Naive thymus-derived CD4-positive, alpha-beta T cell (primary cell): ENCODE results near the gene TTC7B. TPM values are rescaled to one million over a fixed set of nuclear protein-coding genes. Genes with fewer than 3 reads are reported as not detected.

Experiments
- ATAC-seq: fragments of 150-1000 bp; cut with Tn5 transposase; 2 replicates; pipeline ENCODE4 v1.10.0; 2021; ENCODE audit warnings: mild to moderate bottlenecking, moderate library complexity
- CTCF ChIA-PET: fragments of 350-600 bp; sonication (Branson Sonifier 250); formaldehyde crosslinking; loops from one replicate; lab custom pipeline; 2021; ENCODE audit warnings: antibody characterized with exemption; lab: Charles Lee
- POLR2A ChIA-PET: fragments of 350-600 bp; sonication (Branson Sonifier 250); formaldehyde crosslinking; loops from one replicate; lab custom pipeline; 2021; ENCODE audit warnings: antibody characterized with exemption, inconsistent platforms; lab: Charles Lee
- DNase-seq, 9 donors: peaks; one replicate each; pipeline versions ENCODE4 v3.0.0 to v3.0.0-alpha.2; 2020 to 2022; ENCODE audit warnings: mixed read lengths in 1 of 9
- H3K27ac ChIP-seq: one replicate; pipeline ENCODE4 v1.7.0; 2013; ENCODE audit warnings: mild to moderate bottlenecking, low read depth, low read length, moderate library complexity
- H3K27me3 ChIP-seq, 2 donors: one replicate each; pipeline ENCODE4 v1.7.0; 2013; ENCODE audit warnings: low read length in 2 of 2, mild to moderate bottlenecking in 2 of 2, moderate library complexity in 2 of 2; ENCODE audit not compliant: control insufficient read depth in 2 of 2, insufficient read depth in 2 of 2
- H3K36me3 ChIP-seq, 3 experiments: 1 replicate in 2 of 3; 2 replicates in 1 of 3; pipeline ENCODE4 v1.7.0; 2013; ENCODE audit warnings: low read length in 3 of 3, mild to moderate bottlenecking in 3 of 3, moderate library complexity in 1 of 3; ENCODE audit not compliant: insufficient read depth in 3 of 3, control insufficient read depth in 2 of 3
- H3K4me1 ChIP-seq, 2 donors: one replicate each; pipeline ENCODE4 v1.7.0; 2013; ENCODE audit warnings: low read length in 2 of 2, mild to moderate bottlenecking in 2 of 2, moderate library complexity in 1 of 2; ENCODE audit not compliant: control insufficient read depth in 2 of 2, insufficient read depth in 2 of 2
- H3K4me3 ChIP-seq: 2 replicates; pipeline ENCODE4 v1.7.0; 2013; ENCODE audit warnings: mild to moderate bottlenecking, low read length
- H3K9me3 ChIP-seq, 3 experiments: 1 replicate in 2 of 3; 2 replicates in 1 of 3; pipeline ENCODE4 v1.7.0; 2013; ENCODE audit warnings: low read length in 3 of 3; ENCODE audit not compliant: control insufficient read depth in 2 of 3
- H3K27ac Mint-ChIP-seq, 9 donors: one replicate each; pipeline ENCODE4 v1.8.0; 2020 to 2022; ENCODE audit warnings: mixed read lengths in 9 of 9, mild to moderate bottlenecking in 8 of 9, moderate library complexity in 5 of 9, inconsistent platforms in 2 of 9
- H3K27me3 Mint-ChIP-seq, 5 donors: one replicate each; pipeline ENCODE4 v1.8.0; 2021 to 2022; ENCODE audit warnings: mixed read lengths in 5 of 5, mild to moderate bottlenecking in 1 of 5
- H3K36me3 Mint-ChIP-seq, 5 donors: one replicate each; pipeline ENCODE4 v1.8.0; 2020 to 2022; ENCODE audit warnings: mixed read lengths in 5 of 5, mild to moderate bottlenecking in 3 of 5, inconsistent platforms in 1 of 5
- H3K4me1 Mint-ChIP-seq, 7 donors: one replicate each; pipeline ENCODE4 v1.8.0; 2020 to 2022; ENCODE audit warnings: mixed read lengths in 7 of 7, mild to moderate bottlenecking in 3 of 7, inconsistent platforms in 1 of 7
- H3K4me3 Mint-ChIP-seq, 10 donors: one replicate each; pipeline ENCODE4 v1.8.0; 2020 to 2022; ENCODE audit warnings: mild to moderate bottlenecking in 10 of 10, mixed read lengths in 10 of 10, moderate library complexity in 6 of 10, inconsistent platforms in 2 of 10
- H3K9me3 Mint-ChIP-seq, 11 donors: one replicate each; pipeline ENCODE4 v1.8.0; 2020 to 2022; ENCODE audit warnings: mixed read lengths in 11 of 11, mild to moderate bottlenecking in 4 of 11, inconsistent platforms in 1 of 11, moderate library complexity in 1 of 11
- intact Hi-C, 2 donors: fragments of 100-400 bp; cut with micrococcal nuclease; formaldehyde crosslinking; loops; one replicate each; pipeline ENCODE4 v1.15.1; 2023
- polyA plus RNA-seq, 2 donors: library from polyadenylated mRNA; unstranded; fragments of 300-500 nt; fragmentation: Illumina TruSeq; gene quantifications; one replicate each; pipeline ENCODE4 v1.2.3, GENCODE V29; 2021
- total RNA-seq, 6 experiments: library from RNA in 5 of 6; stranded (reverse) in 5 of 6; gene quantifications; 1 replicate in 5 of 6; 2 replicates in 1 of 6; pipeline ENCODE4 v1.2.3 and lab custom pipeline; 2021 to 2026

TTC7B gene
- total and polyA plus RNA-seq, 7 experiments from 2014 or later: 0.08 to 9.5 (median 3.4) TPM; not detected in 2

DNA sequence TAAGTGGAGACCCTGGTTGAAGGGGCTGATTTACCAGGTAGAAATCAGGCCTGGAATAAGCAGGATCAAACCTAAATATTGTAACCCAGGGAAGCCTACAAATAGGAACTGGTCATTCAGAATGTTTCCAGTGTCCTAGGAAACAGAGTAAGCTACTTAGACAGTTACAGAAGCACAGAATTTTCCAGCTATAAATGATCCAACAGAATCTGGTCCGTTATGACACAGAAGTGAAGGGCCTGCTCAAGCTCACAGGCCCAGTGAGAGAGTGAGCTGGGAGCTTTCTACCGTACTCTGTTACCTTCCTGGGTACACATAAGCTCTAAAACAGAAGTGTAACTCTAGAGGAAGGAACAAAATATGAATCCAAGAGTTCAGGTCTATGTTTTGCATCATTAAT, 119.1 kb downstream of the TTC7B start:
- Histone ChIP-seq H3K4me3 (no peak overlapping the region), H3K27ac (no peak overlapping the region), H3K36me3 (no peaks in the 10 kb centered on the region), H3K9me3 (no peaks in the 10 kb centered on the region), H3K27me3 (no peaks in the 10 kb centered on the region), H3K4me1 (no peaks in the 10 kb centered on the region)
- POLR2A ChIA-PET: interaction anchor here (0.9 to 2.4 kb wide), 7 partner anchors 61 to 333 kb away, joined by 3 to 13 read pairs (median 3); no protein-coding TSS in a partner anchor
- peaks cover 0 to 5% (median 0%) of the 10 kb centered on the region in 7 donors for H3K4me1 Mint-ChIP-seq
- H3K27ac Mint-ChIP-seq: peak overlapping the region in 1 of 9 donors; percentile 51
- intact Hi-C loops: loop anchor here (1.0 to 10.0 kb wide), 11 partner anchors 20 to 760 kb away; no protein-coding TSS in a partner anchor
- no peak overlapping the region for H3K4me3 Mint-ChIP-seq
- CTCF ChIA-PET: interaction anchor here (0.5 to 5.4 kb wide), 22 partner anchors 10 to 754 kb away, joined by 3 to 36 read pairs (median 4); no protein-coding TSS in a partner anchor
- DNase-seq (no peak), ATAC-seq (no peak)
- no peaks in the 10 kb centered on the region for H3K36me3 Mint-ChIP-seq
- no peaks in the 10 kb centered on the region for H3K27me3 Mint-ChIP-seq
- no peaks in the 10 kb centered on the region for H3K9me3 Mint-ChIP-seq

GRCh38 chr14:90696720-90697119, 119.5 kb downstream of the TTC7B start:
- Mint-ChIP-seq H3K27ac (peak overlapping the region in 2 of 9 donors; percentile 13 to 51), H3K4me1 (peaks cover 0 to 5% (median 0%) of the 10 kb centered on the region in 7 donors), H3K36me3 (no peaks in the 10 kb centered on the region), H3K9me3 (no peaks in the 10 kb centered on the region), H3K27me3 (no peaks in the 10 kb centered on the region), H3K4me3 (no peak overlapping the region)
- Histone ChIP-seq H3K4me3 (no peak overlapping the region), H3K4me1 (no peaks in the 10 kb centered on the region), H3K27me3 (no peaks in the 10 kb centered on the region), H3K9me3 (no peaks in the 10 kb centered on the region), H3K36me3 (no peaks in the 10 kb centered on the region), H3K27ac (no peak overlapping the region)
- POLR2A ChIA-PET: interaction anchor here (0.9 to 2.4 kb wide), 7 partner anchors 62 to 333 kb away, joined by 3 to 13 read pairs (median 3); no protein-coding TSS in a partner anchor
- CTCF ChIA-PET: interaction anchor here (0.5 to 5.4 kb wide), 20 partner anchors 10 to 754 kb away, joined by 3 to 36 read pairs (median 4); no protein-coding TSS in a partner anchor
- intact Hi-C loops: loop anchor here (1.0 to 10.0 kb wide), 11 partner anchors 19 to 759 kb away; no protein-coding TSS in a partner anchor
- ATAC-seq (no peak), DNase-seq (no peak)

GRCh38 chr14:90695997-90696660, 120.1 kb downstream of the TTC7B start:
- Histone ChIP-seq H3K27me3 (no peaks in the 10 kb centered on the region), H3K4me1 (no peaks in the 10 kb centered on the region), H3K36me3 (no peaks in the 10 kb centered on the region), H3K4me3 (no peak overlapping the region), H3K27ac (no peak overlapping the region), H3K9me3 (no peaks in the 10 kb centered on the region)
- H3K4me3 Mint-ChIP-seq: no peak overlapping the region
- intact Hi-C loops: loop anchor here (2.0 to 10.0 kb wide), 4 partner anchors 314 to 759 kb away; no protein-coding TSS in a partner anchor
- H3K27ac Mint-ChIP-seq: peak overlapping the region in 1 of 9 donors; percentile 13
- ATAC-seq: no peak
- no peak for DNase-seq
- no peaks in the 10 kb centered on the region for H3K36me3 Mint-ChIP-seq
- no peaks in the 10 kb centered on the region for H3K9me3 Mint-ChIP-seq
- POLR2A ChIA-PET: interaction anchor here (0.7 to 2.4 kb wide), 5 partner anchors 63 to 332 kb away, joined by 3 to 13 read pairs (median 3); no protein-coding TSS in a partner anchor
- CTCF ChIA-PET: interaction anchor here (0.6 to 5.4 kb wide), 10 partner anchors 11 to 394 kb away, joined by 3 to 36 read pairs (median 4); no protein-coding TSS in a partner anchor
- H3K4me1 Mint-ChIP-seq: peaks cover 0 to 4% (median 0%) of the 10 kb centered on the region in 7 donors
- no peaks in the 10 kb centered on the region for H3K27me3 Mint-ChIP-seq

- H3K4me3 ChIP-seq: no peak overlapping the region
- ATAC-seq (no peak), DNase-seq (no peak)
- H3K27ac ChIP-seq: no peak overlapping the region
- H3K27ac Mint-ChIP-seq: no peak overlapping the region
- H3K4me1 Mint-ChIP-seq: peaks cover 0 to 5% (median 0%) of the 10 kb centered on the region in 7 donors
- intact Hi-C loops: loop anchor here in 1 of 2 donors (10.0 kb wide), 1 partner anchor 719 kb away; no protein-coding TSS in a partner anchor
- H3K27me3 ChIP-seq: no peaks in the 10 kb centered on the region
- H3K4me3 Mint-ChIP-seq: no peak overlapping the region
- H3K9me3 Mint-ChIP-seq: no peaks in the 10 kb centered on the region
- no peaks in the 10 kb centered on the region for H3K9me3 ChIP-seq
- H3K27me3 Mint-ChIP-seq: peaks cover 0 to 9% (median 0%) of the 10 kb centered on the region in 5 donors
- H3K4me1 ChIP-seq: no peaks in the 10 kb centered on the region
- H3K36me3 ChIP-seq: no peaks in the 10 kb centered on the region
- no peaks in the 10 kb centered on the region for H3K36me3 Mint-ChIP-seq
- ChIA-PET POLR2A (no interaction called here), CTCF (no interaction called here)
Measured at GRCh38 chr14:90693413-90693812, 122.8 kb downstream of the TTC7B start.

DNA sequence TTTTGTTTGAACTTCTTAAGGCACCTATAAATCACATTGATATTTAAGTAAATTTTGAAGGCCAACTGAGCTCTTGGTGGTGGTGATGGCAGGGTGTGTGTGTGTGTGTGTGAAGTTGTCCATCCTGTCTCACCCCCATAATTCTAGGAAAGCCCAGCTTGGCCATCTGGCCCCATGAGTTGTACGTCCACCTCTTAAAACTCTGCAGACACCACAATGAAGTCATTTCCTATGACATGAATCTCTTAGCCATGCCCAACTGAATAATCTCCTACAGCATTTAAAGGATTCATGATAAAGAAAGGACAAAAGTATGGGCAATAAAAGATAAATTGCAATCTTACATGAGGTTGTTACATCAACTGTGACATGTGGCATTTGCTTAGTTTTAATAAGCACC, 123.4 kb downstream of the TTC7B start:
- no peak overlapping the region for H3K27ac ChIP-seq
- no peaks in the 10 kb centered on the region for H3K36me3 Mint-ChIP-seq
- H3K4me1 ChIP-seq: no peaks in the 10 kb centered on the region
- no peak overlapping the region for H3K4me3 ChIP-seq
- H3K4me3 Mint-ChIP-seq: no peak overlapping the region
- H3K9me3 ChIP-seq: no peaks in the 10 kb centered on the region
- peaks cover 0 to 9% (median 0%) of the 10 kb centered on the region in 5 donors for H3K27me3 Mint-ChIP-seq
- DNase-seq (no peak), ATAC-seq (no peak)
- no peaks in the 10 kb centered on the region for H3K9me3 Mint-ChIP-seq
- H3K27me3 ChIP-seq: no peaks in the 10 kb centered on the region
- H3K27ac Mint-ChIP-seq: no peak overlapping the region
- H3K4me1 Mint-ChIP-seq: peaks cover 0 to 5% (median 0%) of the 10 kb centered on the region in 7 donors
- no peaks in the 10 kb centered on the region for H3K36me3 ChIP-seq
- intact Hi-C loops: loop anchor here in 1 of 2 donors (10.0 kb wide), 1 partner anchor 718 kb away; no protein-coding TSS in a partner anchor
- POLR2A ChIA-PET: interaction anchor here (0.7 kb wide), 1 partner anchor 293 kb away, joined by 3 read pairs; no protein-coding TSS in a partner anchor
- CTCF ChIA-PET: no interaction called here

DNA sequence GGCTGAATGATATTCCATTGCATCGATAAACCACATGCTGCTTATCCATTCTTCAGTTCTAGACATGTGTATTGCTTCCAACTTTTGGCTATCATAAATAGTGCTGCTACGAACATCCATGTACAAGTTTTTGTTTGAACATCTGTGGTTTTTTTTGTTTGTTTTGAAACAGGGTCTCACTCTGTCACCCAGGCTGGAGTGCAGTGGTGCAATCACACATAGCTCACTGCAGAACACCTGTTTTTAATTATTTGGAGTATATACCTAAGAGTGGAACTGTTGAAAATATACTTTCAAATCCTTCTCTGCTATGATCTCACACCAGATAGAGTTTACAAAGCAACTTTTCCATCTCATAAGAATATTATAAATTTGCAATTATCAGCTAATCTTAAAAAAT, 124.2 kb downstream of the TTC7B start:
- H3K36me3 ChIP-seq: no peaks in the 10 kb centered on the region
- no peaks in the 10 kb centered on the region for H3K9me3 ChIP-seq
- ChIA-PET POLR2A (interaction anchor here (0.7 kb wide), 1 partner anchor 293 kb away, joined by 3 read pairs; no protein-coding TSS in a partner anchor), CTCF (interaction anchor here (0.6 kb wide), 1 partner anchor 50 kb away, joined by 3 read pairs; no protein-coding TSS in a partner anchor)
- Mint-ChIP-seq H3K36me3 (no peaks in the 10 kb centered on the region), H3K4me3 (no peak overlapping the region), H3K27me3 (peaks cover 0 to 14% (median 5%) of the 10 kb centered on the region in 5 donors), H3K4me1 (peaks cover 0 to 3% (median 0%) of the 10 kb centered on the region in 7 donors), H3K27ac (no peak overlapping the region), H3K9me3 (no peaks in the 10 kb centered on the region)
- no peaks in the 10 kb centered on the region for H3K27me3 ChIP-seq
- no peaks in the 10 kb centered on the region for H3K4me1 ChIP-seq
- no peak overlapping the region for H3K4me3 ChIP-seq
- H3K27ac ChIP-seq: no peak overlapping the region
- intact Hi-C loops: loop anchor here in 1 of 2 donors (10.0 kb wide), 1 partner anchor 717 kb away; no protein-coding TSS in a partner anchor
- DNase-seq (no peak), ATAC-seq (no peak)
